Mammary epithelial cell (primary cell): Measurements from ENCODE around the gene PBRM1.

Source experiments
- EZH2 ChIP-seq: IDR thresholded peaks from 2 replicates; pipeline ENCODE4 v1.6.1; 2012; ENCODE audit warnings: low read length, inconsistent platforms, borderline replicate concordance
- TF ChIP-seq, protein P1 (sequence below), 2 donors: IDR thresholded peaks in 1 of 2; conservative IDR thresholded peaks in 1 of 2; 2 replicates each; pipeline ENCODE4 v1.5.1; 2011 to 2012; ENCODE audit warnings: inconsistent platforms in 2 of 2, low read length in 2 of 2, mild to moderate bottlenecking in 2 of 2, control low read depth in 1 of 2, low read depth in 1 of 2; ENCODE audit not compliant: insufficient read depth in 1 of 2; ENCODE audit errors: extremely low read depth in 1 of 2

DNA sequence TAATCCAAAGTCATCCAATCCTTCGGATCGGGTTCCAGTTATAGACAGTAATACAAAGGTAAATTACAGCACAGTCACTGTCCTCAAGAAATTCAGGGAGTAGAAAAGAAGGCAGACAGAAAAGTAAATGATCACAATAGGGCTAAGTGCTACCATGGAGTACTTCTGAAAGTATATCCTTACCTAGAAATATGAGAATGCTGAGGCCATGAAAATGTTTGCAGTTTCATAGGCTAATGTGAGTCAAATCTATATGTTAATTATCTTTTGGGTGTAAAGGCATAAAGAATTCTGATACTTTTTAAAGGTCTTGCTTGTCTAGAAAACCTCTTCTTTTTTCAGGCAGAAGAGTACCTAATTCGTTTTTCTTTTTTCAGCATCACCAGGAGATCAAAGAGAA is 29.8 kb downstream of the PBRM1 start:
- no peak for TF ChIP-seq EZH2
- TF ChIP-seq, protein P1, sequence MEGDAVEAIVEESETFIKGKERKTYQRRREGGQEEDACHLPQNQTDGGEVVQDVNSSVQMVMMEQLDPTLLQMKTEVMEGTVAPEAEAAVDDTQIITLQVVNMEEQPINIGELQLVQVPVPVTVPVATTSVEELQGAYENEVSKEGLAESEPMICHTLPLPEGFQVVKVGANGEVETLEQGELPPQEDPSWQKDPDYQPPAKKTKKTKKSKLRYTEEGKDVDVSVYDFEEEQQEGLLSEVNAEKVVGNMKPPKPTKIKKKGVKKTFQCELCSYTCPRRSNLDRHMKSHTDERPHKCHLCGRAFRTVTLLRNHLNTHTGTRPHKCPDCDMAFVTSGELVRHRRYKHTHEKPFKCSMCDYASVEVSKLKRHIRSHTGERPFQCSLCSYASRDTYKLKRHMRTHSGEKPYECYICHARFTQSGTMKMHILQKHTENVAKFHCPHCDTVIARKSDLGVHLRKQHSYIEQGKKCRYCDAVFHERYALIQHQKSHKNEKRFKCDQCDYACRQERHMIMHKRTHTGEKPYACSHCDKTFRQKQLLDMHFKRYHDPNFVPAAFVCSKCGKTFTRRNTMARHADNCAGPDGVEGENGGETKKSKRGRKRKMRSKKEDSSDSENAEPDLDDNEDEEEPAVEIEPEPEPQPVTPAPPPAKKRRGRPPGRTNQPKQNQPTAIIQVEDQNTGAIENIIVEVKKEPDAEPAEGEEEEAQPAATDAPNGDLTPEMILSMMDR (conservative IDR thresholded peaks at IDR 0.05 in 1 of 2, IDR thresholded peaks at IDR 0.05 in 1 of 2; ENCODE audit: extremely low read depth in 1 of 2, insufficient read depth in 1 of 2, low read depth in 1 of 2, low read length in 2 of 2) = no peak
